Mucosa of descending colon (tissue), 3 donors: ENCODE data around the gene PGLYRP4. TPM values are rescaled to one million over a fixed set of nuclear protein-coding genes. Genes with fewer than 3 reads are reported as not detected.

Source experiments
- ATAC-seq: fragments of 200-7000 bp; cut with Tn5 transposase; one replicate; pipeline ENCODE4 v1.9.1; 2020; ENCODE audit warnings: mild to moderate bottlenecking, moderate library complexity
- DNase-seq, 3 donors: peaks; one replicate each; pipeline ENCODE4 v3.0.0-alpha.2; 2020
- H3K36me3 ChIP-seq: fragments of 200-600 bp; one replicate; pipeline ENCODE4 v1.8.0; 2021; ENCODE audit warnings: low read depth, mild to moderate bottlenecking
- H3K4me1 ChIP-seq: fragments of 200-600 bp; one replicate; pipeline ENCODE4 v1.8.0; 2021; ENCODE audit warnings: low read depth, mild to moderate bottlenecking
- H3K4me3 ChIP-seq: fragments of 200-600 bp; one replicate; pipeline ENCODE4 v1.8.0; 2021; ENCODE audit warnings: mild to moderate bottlenecking
- H3K9me3 ChIP-seq: fragments of 200-600 bp; one replicate; pipeline ENCODE4 v1.8.0; 2021; ENCODE audit warnings: mild to moderate bottlenecking
- intact Hi-C, 2 donors: fragments of 100-400 bp; cut with DNase I in 1 of 2; cut with micrococcal nuclease in 1 of 2; formaldehyde crosslinking; loops; one replicate each; pipeline versions ENCODE4 v1.11.0 to v1.11.1; 2022; cut with DNase I, micrococcal nuclease
- total RNA-seq, 3 donors: library from RNA; stranded (reverse); fragmentation: NEBNext Ultra II Directional in 2 of 3; extraction: Animal tissue kit (Norgen Biotek cat#: 25700) in 2 of 3; gene quantifications; one replicate each; pipeline versions ENCODE4 v1.2.1 to v1.2.4, GENCODE V29; 2021 to 2023
- TF ChIP-seq, protein P1 (sequence below): fragments of 200-600 bp; IDR thresholded peaks from one replicate; pipeline ENCODE4 v1.8.0; 2022; ENCODE audit warnings: antibody characterized with exemption, mild to moderate bottlenecking
- donor health status: DM: no; HTN: no; CAD: no; lungs with moderate emphysema.
- donor health status: DM: no; HTN: no; CAD: no.
- donor health status: DM: no; HTN: yes; CAD: no.

PGLYRP4 gene
- total RNA-seq, 3 donors from 2014 or later = not detected

DNA sequence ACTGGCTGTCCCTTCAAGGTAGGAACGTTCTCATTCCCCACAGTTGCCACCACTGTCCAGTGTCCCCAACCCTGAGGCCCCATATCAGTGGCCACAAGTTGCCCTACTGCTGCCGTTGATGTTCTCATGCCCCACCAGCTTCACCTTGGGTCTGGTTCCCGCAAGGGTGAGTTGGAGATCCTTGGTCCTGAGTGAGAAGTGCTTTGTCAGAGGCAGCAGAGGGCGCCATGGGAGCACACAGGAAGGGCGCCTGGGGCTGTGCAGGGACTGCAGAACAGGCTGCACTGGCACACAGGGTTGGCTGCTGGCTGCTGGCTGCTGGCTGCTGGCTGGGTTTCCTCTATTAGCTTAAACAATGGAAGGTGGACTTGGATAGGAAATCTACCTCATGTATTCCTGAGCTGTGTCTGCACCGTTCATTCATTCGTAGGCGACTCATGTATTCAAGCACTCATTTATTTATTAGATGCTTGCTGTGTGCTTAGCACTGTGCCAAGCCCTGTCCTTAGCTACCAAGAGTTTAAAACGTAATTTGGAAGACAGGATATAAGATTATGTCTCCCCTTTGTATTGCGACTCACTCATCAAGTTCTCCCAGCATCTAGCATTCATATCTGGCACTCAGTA, 6.9 kb upstream of the PGLYRP4 start:
- peak; percentile 81 for ATAC-seq
- TF ChIP-seq, protein P1, sequence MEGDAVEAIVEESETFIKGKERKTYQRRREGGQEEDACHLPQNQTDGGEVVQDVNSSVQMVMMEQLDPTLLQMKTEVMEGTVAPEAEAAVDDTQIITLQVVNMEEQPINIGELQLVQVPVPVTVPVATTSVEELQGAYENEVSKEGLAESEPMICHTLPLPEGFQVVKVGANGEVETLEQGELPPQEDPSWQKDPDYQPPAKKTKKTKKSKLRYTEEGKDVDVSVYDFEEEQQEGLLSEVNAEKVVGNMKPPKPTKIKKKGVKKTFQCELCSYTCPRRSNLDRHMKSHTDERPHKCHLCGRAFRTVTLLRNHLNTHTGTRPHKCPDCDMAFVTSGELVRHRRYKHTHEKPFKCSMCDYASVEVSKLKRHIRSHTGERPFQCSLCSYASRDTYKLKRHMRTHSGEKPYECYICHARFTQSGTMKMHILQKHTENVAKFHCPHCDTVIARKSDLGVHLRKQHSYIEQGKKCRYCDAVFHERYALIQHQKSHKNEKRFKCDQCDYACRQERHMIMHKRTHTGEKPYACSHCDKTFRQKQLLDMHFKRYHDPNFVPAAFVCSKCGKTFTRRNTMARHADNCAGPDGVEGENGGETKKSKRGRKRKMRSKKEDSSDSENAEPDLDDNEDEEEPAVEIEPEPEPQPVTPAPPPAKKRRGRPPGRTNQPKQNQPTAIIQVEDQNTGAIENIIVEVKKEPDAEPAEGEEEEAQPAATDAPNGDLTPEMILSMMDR = no peak
- no peaks in the 10 kb centered on the region for H3K4me1 ChIP-seq

DNA sequence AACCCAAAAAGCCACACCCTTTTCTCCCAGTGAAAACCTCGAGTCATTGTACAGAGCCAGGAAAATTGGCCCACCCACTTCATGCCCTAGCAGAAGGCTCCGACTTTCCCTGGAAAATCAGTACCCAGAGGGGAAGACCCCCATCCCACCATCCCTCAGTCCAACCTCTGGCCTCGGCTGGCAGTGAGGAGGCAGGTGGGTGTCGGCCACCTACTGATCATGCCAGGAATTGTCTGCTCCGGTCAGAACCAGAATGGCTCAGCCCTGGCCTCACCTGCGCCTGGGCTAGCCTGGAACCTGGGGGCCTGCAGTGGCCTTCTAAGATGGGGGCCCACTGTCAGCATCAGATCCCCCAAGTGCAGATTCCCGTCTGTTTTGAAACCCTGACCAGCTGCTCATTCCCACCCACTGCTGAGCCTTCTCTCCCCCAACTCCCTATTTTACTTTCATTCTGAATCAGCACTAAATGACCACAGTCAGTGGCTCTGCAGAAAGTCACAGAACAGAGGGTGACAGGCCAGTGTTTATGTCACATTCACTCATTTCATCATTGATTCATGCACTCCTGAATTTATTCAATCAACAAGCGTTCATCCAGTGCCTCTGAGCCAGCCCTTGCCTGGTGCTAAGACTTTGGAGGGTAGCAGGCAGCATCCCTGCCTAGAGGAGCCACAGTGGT, 6.0 kb upstream of the PGLYRP4 start:
- TF ChIP-seq, protein P1 = no peak
- Histone ChIP-seq H3K36me3 (no peaks in the 10 kb centered on the region), H3K4me3 (no peak overlapping the region), H3K9me3 (no peaks in the 10 kb centered on the region), H3K4me1 (no peaks in the 10 kb centered on the region)
- intact Hi-C loops = loop anchor here in 1 of 2 donors (5.0 kb wide), 1 partner anchor 143 kb away; no protein-coding TSS in a partner anchor
- ATAC-seq (no peak), DNase-seq (no peak)

More for the DNA sequence above, 6.9 kb upstream of the PGLYRP4 start:
- Histone ChIP-seq H3K4me3 (no peak overlapping the region), H3K9me3 (no peaks in the 10 kb centered on the region), H3K36me3 (no peaks in the 10 kb centered on the region)
- DNase-seq = peak; percentile 43 to 76 (median 60)
- intact Hi-C loops = loop anchor here in 1 of 2 donors (5.0 kb wide), 1 partner anchor 142 kb away; no protein-coding TSS in a partner anchor

DNA sequence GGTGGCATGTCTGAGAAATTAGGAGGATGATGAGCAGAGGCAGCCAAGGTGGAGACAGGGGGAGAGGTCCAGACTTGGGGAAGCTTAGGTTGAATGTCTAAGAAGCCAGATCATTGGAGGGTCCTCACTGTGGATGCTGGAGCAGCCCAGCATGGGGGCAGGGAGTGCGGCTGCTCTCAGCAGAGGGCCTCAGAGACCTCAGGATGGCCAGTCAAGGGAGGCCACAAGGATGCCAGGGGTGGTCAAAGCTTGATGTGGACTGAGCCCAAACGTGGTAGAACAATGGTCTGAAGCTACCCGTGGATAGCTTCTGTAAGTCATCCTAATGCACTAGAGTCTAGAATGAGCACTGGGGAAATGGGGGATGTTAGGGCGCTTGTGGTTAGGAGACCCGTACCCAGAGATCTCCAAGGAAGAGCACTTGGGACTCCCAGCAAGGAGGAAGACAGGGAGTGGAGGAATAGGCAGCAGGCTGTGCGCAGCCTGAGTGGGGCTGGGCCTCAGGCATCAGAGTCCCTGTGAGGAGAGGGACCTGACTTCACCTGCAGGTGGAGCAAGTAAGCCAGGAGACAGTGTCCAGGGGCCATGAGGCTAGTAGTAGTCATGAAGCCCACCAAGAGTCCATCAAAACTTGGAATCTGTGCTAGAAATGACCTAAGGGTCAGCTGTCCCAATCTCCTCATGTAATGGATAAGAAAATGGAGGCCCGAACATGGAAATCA, 4.7 kb upstream of the PGLYRP4 start:
- intact Hi-C loops = loop anchor here in 1 of 2 donors (2.0 kb wide), 1 partner anchor 141 kb away; no protein-coding TSS in a partner anchor
- Histone ChIP-seq H3K4me3 (no peak overlapping the region), H3K36me3 (no peaks in the 10 kb centered on the region), H3K9me3 (no peaks in the 10 kb centered on the region), H3K4me1 (no peaks in the 10 kb centered on the region)
- TF ChIP-seq, protein P1 = no peak
- ATAC-seq (no peak), DNase-seq (no peak)

DNA sequence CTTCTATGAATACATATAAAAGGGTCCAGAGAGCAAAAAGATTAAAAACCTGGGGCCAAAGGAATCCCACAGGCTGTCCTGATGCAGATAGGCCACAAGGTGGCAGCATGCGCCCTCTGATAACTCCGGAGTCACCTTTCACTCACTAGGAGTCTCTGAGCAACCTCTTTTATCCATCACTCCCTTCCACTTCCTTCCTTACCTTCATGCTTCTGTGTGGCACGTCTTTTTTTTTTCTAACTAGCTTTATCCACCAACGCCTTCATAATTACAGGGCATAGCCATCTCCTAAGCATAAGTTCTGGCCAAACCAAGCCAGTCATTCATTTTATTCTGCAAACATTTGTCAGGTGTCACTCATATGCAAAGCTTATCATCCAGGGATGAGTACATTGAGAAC, 3.9 kb upstream of the PGLYRP4 start:
- ATAC-seq (peak; percentile 84), DNase-seq (peak; percentile 65 to 70 (median 66))
- H3K9me3 ChIP-seq = no peaks in the 10 kb centered on the region
- TF ChIP-seq, protein P1 = peak; percentile 83
- no peak overlapping the region for H3K4me3 ChIP-seq
- intact Hi-C loops = loop anchor here in 1 of 2 donors (2.0 kb wide), 1 partner anchor 142 kb away; no protein-coding TSS in a partner anchor
- H3K4me1 ChIP-seq = no peaks in the 10 kb centered on the region
- no peaks in the 10 kb centered on the region for H3K36me3 ChIP-seq

DNA sequence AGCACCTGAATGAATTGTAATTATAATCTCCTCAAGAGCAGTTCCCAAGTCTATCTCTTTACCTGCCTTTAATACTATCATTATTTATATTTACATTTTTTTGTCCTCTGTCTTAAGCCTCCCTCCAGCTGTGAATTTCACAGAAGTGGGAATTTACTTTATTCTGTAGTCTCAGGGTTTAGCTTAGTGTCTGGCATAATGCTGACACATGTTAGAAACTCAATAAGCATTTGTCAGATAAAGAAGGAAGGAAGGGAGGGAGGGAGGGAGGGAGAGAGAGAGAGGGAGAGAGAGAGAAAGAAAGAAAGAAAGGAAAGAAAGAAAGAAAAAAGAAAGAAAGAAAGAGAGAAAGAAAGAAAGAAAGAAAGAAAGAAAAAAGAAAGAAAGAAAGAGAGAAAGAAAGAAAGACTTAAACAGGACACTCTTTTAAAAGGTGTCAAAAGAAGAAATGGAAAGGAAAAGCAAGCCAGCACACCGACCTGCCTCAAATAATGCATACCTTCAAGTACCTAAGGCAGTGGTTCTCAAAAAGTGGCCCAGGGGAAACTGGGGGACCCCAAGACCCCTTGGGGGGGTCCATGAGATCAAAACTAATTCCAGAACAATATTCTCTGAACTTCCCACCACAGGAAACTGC, 1.8 kb upstream of the PGLYRP4 start:
- TF ChIP-seq, protein P1 = no peak
- Histone ChIP-seq H3K9me3 (no peaks in the 10 kb centered on the region), H3K4me3 (no peak overlapping the region), H3K36me3 (no peaks in the 10 kb centered on the region), H3K4me1 (no peaks in the 10 kb centered on the region)
- intact Hi-C loops = no loop called here
- DNase-seq = no peak
- ATAC-seq = no peak
